Sigmoid colon (tissue), 4 donors: ENCODE results near the gene CHRDL1.

Source experiments
- EP300 ChIP-seq, 4 donors: sonication (generic); formaldehyde crosslinking; IDR thresholded peaks; one replicate each; pipeline ENCODE4 v1.6.1; 2017; ENCODE audit warnings: antibody characterized with exemption in 4 of 4
- TF ChIP-seq, protein P1 (sequence below), 4 experiments: fragments of 450-650 bp in 3 of 4; fragments of 200-600 bp in 1 of 4; IDR thresholded peaks; one replicate each; pipeline ENCODE4 v1.5.1; 2016 to 2019; ENCODE audit warnings: antibody characterized with exemption in 4 of 4, mild to moderate bottlenecking in 3 of 4, moderate library complexity in 2 of 4

DNA sequence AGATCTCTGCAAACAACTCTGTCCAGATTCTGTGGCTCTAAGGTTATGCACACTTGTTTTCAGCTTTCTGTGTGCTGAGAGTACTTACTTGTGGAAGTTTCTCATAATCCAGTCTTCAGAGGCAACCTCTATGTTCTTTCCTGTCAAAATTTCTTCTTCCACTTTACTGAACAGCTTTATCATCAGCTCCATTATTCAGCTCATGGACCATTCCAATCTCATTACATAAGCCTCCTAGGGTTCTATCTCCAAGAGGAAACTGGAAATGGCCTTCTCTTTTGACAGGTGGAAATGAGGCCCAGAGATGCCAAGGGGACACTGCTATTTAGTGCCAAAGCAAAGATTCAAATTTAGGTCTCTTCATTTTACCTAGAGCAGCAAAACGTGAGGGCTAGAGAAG lies 61.3 kb downstream of the CHRDL1 start:
- TF ChIP-seq, protein P1, sequence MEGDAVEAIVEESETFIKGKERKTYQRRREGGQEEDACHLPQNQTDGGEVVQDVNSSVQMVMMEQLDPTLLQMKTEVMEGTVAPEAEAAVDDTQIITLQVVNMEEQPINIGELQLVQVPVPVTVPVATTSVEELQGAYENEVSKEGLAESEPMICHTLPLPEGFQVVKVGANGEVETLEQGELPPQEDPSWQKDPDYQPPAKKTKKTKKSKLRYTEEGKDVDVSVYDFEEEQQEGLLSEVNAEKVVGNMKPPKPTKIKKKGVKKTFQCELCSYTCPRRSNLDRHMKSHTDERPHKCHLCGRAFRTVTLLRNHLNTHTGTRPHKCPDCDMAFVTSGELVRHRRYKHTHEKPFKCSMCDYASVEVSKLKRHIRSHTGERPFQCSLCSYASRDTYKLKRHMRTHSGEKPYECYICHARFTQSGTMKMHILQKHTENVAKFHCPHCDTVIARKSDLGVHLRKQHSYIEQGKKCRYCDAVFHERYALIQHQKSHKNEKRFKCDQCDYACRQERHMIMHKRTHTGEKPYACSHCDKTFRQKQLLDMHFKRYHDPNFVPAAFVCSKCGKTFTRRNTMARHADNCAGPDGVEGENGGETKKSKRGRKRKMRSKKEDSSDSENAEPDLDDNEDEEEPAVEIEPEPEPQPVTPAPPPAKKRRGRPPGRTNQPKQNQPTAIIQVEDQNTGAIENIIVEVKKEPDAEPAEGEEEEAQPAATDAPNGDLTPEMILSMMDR (IDR thresholded peaks at IDR 0.05): no peak
- TF ChIP-seq EP300 (IDR thresholded peaks at IDR 0.05): no peak
